Endothelial cell (in vitro differentiated cells): ENCODE data around the gene CNIH4. TPM values are rescaled to one million over a fixed set of nuclear protein-coding genes. Genes with fewer than 3 reads are reported as not detected.
"Not testable (repeated sequence)": the region's sequence is repeated elsewhere in the genome, so short reads cannot be mapped to it uniquely, and the experiment has no call there.

Source experiments
- DNase-seq: peaks from one replicate; pipeline ENCODE4 v3.0.0; 2021; ENCODE audit warnings: low spot score
- H3K27ac Mint-ChIP-seq: one replicate; pipeline ENCODE4 v1.8.0; 2021; ENCODE audit warnings: mixed read lengths, inconsistent platforms; ENCODE audit not compliant: unreplicated experiment
- H3K27me3 Mint-ChIP-seq: one replicate; pipeline ENCODE4 v1.8.0; 2021; ENCODE audit warnings: mild to moderate bottlenecking, moderate library complexity, mixed read lengths, inconsistent platforms; ENCODE audit not compliant: unreplicated experiment
- H3K36me3 Mint-ChIP-seq: one replicate; pipeline ENCODE4 v1.8.0; 2021; ENCODE audit warnings: mild to moderate bottlenecking, low read depth, mixed read lengths, inconsistent platforms; ENCODE audit not compliant: unreplicated experiment
- H3K4me1 Mint-ChIP-seq: one replicate; pipeline ENCODE4 v1.8.0; 2021; ENCODE audit warnings: mild to moderate bottlenecking, mixed read lengths, inconsistent platforms; ENCODE audit not compliant: unreplicated experiment
- H3K4me3 Mint-ChIP-seq: one replicate; pipeline ENCODE4 v1.8.0; 2021; ENCODE audit warnings: mild to moderate bottlenecking, mixed read lengths, inconsistent platforms; ENCODE audit not compliant: unreplicated experiment
- H3K9me3 Mint-ChIP-seq: one replicate; pipeline ENCODE4 v1.8.0; 2021; ENCODE audit warnings: mixed read lengths, inconsistent platforms; ENCODE audit not compliant: unreplicated experiment
- total RNA-seq: library from RNA; stranded (reverse); fragmentation: NEBNext Ultra II Directional; extraction: Animal tissue kit (Norgen Biotek cat#: 25700); gene quantifications from one replicate; pipeline ENCODE4 v1.2.1, GENCODE V29; 2021; ENCODE audit not compliant: unreplicated experiment
- TF ChIP-seq, protein P1 (sequence below): fragments of 200-600 bp; sonication (generic); IDR thresholded peaks from one replicate; pipeline ENCODE4 v1.5.0; 2021; ENCODE audit warnings: antibody characterized with exemption; ENCODE audit not compliant: unreplicated experiment

The CNIH4 gene
- total RNA-seq, 1 donor from 2014 or later: 59.9 TPM

DNA sequence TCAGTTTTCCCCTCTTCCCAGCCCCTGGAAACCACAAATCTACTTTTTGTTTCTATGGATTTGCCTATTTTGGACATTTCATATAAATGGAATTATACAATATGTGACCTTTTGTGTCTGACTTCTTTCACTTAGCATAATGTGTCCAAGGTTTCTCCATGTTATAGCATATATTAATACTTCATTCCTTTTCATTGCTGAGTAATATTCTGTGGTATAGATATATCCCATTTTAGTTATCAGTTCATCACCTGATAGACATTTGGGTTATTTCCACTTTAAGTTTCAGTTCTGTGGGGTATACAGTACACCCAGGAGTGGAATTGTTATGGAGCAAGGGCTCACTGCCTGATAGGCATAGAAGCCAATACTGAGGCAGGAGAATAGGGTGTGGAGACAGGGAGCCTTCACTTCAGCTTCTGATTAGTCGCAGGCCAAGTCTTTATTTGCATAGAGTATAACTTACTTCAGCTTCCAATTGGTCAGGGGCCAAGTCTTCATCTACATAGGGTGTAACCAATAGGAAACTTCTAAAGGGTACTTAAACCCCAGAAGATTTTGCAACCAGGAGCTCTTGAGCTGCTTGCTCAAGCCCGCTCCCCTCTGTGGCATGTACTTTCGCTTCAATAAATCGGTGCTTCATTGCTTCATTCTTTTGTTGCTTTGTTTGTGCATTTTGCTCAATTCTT is 18.4 kb upstream of the CNIH4 start:
- no peak for DNase-seq
- H3K4me3 Mint-ChIP-seq: no peak overlapping the region
- TF ChIP-seq, protein P1, sequence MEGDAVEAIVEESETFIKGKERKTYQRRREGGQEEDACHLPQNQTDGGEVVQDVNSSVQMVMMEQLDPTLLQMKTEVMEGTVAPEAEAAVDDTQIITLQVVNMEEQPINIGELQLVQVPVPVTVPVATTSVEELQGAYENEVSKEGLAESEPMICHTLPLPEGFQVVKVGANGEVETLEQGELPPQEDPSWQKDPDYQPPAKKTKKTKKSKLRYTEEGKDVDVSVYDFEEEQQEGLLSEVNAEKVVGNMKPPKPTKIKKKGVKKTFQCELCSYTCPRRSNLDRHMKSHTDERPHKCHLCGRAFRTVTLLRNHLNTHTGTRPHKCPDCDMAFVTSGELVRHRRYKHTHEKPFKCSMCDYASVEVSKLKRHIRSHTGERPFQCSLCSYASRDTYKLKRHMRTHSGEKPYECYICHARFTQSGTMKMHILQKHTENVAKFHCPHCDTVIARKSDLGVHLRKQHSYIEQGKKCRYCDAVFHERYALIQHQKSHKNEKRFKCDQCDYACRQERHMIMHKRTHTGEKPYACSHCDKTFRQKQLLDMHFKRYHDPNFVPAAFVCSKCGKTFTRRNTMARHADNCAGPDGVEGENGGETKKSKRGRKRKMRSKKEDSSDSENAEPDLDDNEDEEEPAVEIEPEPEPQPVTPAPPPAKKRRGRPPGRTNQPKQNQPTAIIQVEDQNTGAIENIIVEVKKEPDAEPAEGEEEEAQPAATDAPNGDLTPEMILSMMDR: no peak
- H3K36me3 Mint-ChIP-seq: peaks cover 5% of the 10 kb centered on the region
- H3K4me1 Mint-ChIP-seq: peaks cover 2% of the 10 kb centered on the region
- H3K27ac Mint-ChIP-seq: no peak overlapping the region
- peaks cover 2% of the 10 kb centered on the region for H3K27me3 Mint-ChIP-seq
- H3K9me3 Mint-ChIP-seq: no peaks in the 10 kb centered on the region

DNA sequence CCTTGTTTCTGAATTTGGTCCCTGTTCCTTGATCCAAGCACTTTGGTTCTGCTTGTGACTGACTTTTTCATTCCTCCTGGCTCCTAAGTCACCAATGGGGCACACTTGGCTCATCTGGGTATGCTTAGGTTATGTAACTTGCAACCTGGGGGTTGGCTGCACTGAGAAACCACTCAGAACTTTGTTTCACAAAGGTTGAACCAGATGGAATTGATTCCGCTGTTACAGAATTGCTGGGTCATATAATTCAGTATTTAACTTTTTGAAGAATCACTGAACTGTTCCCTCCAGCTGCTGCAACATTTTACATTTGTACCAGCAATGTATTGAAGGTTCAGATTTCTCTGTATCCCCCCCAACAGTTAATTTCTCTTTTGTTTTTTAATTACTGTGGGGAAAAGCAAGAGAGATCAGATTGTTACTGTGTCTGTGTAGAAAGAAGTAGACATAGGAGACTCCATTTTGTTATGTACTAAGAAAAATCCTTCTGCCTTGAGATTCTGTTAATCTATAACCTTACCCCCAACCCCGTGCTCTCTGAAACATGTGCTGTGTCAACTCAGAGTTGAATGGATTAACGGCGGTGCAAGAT is 17.1 kb upstream of the CNIH4 start:
- H3K4me3 Mint-ChIP-seq: no peak overlapping the region
- H3K4me1 Mint-ChIP-seq: peaks cover 2% of the 10 kb centered on the region
- H3K36me3 Mint-ChIP-seq: peaks cover 5% of the 10 kb centered on the region
- no peaks in the 10 kb centered on the region for H3K9me3 Mint-ChIP-seq
- DNase-seq: no peak
- H3K27me3 Mint-ChIP-seq: peaks cover 2% of the 10 kb centered on the region
- TF ChIP-seq, protein P1: no peak
- no peak overlapping the region for H3K27ac Mint-ChIP-seq

DNA sequence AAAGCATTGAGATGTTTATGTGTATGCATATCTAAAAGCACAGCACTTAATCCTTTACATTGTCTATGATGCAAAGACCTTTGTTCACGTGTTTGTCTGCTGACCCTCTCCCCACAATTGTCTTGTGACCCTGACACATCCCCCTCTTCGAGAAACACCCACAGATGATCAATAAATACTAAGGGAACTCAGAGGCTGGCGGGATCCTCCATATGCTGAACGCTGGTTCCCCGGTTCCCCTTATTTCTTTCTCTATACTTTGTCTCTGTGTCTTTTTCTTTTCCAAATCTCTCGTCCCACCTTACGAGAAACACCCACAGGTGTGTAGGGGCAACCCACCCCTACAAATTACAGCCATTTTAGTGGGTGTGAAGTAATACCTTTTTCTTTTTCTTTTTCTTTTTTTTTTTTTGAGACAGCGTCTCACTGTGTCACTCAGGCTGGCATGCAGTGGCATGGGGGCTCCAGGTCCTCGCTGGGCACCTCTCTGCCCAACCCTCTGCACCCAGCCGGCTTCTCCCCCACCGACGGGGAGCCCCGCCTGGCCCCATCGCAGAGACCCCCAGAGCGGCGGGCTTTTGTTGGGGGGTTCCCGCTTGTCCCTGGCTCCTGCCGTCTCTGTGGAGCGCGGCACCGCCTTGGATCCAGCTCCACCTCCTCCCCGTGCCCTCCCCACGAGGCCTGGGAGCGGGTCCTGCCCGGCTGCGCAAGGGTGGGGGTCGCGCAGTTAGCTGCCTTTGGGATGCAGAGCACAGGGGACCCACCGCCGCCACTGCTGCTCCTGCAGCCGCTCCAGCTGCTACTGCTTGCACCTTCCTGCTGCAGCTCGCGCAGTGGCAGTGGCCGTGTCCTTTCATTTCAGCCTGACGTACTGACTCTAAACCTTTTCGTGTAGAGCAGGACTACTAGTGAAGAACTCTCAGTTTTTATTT is 16.0 kb upstream of the CNIH4 start:
- H3K4me3 Mint-ChIP-seq, H3K36me3 Mint-ChIP-seq, H3K27ac Mint-ChIP-seq, H3K9me3 Mint-ChIP-seq, H3K27me3 Mint-ChIP-seq, H3K4me1 Mint-ChIP-seq: not testable (repeated sequence)
- peak; percentile 21 for DNase-seq

DNA sequence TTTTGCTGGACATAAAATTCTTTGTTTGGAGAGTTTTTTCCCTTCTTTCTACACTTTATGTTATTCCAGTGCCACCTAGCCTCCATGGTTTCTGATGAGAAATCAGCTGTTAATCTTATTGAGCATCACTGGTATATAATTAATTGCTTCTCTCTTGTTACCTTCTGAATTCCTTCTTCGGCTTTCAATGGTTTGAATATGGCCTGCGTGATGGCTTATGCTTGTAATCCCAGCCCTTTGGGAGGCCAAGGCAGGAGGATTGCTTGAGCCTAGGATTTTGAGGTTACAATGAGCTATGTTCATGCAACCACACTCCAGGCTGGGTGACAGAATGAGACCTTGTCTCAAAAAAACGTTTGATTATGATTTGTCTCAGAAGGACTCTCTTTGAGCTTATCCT is 13.0 kb upstream of the CNIH4 start:
- H3K4me1 Mint-ChIP-seq: peaks cover 2% of the 10 kb centered on the region
- TF ChIP-seq, protein P1: no peak
- H3K36me3 Mint-ChIP-seq: peaks cover 5% of the 10 kb centered on the region
- H3K27me3 Mint-ChIP-seq: peaks cover 2% of the 10 kb centered on the region
- no peak overlapping the region for H3K27ac Mint-ChIP-seq
- H3K4me3 Mint-ChIP-seq: no peak overlapping the region
- H3K9me3 Mint-ChIP-seq: no peaks in the 10 kb centered on the region
- no peak for DNase-seq

DNA sequence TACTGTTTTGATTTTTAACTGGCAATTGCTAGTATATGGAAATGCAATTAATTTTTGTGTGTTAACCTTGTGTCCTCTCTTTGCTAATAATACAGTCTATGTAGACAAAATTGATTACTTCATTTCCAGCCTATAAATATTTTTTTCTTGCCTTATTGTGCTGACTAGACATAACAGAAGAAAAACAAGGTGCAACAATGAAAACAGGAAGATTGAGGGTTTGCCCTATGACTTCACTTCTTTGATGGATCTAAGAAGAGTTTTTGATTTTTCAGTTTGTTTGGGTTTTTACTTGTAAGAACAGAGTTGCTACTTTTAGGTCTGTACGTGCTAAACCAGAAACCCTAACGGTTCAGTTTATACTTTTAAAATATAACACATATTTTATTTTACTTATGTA is 8.5 kb upstream of the CNIH4 start:
- DNase-seq: no peak
- peaks cover 3% of the 10 kb centered on the region for H3K36me3 Mint-ChIP-seq
- H3K27ac Mint-ChIP-seq: no peak overlapping the region
- H3K27me3 Mint-ChIP-seq: no peaks in the 10 kb centered on the region
- no peak overlapping the region for H3K4me3 Mint-ChIP-seq
- no peaks in the 10 kb centered on the region for H3K4me1 Mint-ChIP-seq
- TF ChIP-seq, protein P1: no peak
- H3K9me3 Mint-ChIP-seq: no peaks in the 10 kb centered on the region

DNA sequence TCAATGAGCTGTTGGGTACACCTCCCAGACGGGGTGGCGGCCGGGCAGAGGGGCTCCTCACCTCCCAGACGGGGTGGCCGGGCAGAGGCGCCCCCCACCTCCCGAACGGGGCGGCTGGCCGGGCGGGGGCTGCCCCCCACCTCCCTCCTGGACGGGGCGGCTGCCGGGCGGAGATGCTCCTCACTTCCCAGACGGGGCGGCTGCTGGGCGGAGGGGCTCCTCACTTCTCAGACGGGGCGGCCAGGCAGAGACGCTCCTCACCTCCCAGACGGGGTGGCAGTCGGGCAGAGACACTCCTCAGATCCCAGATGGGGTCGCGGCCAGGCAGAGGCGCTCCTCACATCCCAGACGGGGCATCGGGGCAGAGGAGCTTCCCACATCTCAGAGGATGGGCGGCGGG is 7.0 kb upstream of the CNIH4 start:
- not testable (repeated sequence) for H3K27ac Mint-ChIP-seq, H3K36me3 Mint-ChIP-seq, H3K27me3 Mint-ChIP-seq, H3K4me3 Mint-ChIP-seq, H3K4me1 Mint-ChIP-seq, DNase-seq, H3K9me3 Mint-ChIP-seq

DNA sequence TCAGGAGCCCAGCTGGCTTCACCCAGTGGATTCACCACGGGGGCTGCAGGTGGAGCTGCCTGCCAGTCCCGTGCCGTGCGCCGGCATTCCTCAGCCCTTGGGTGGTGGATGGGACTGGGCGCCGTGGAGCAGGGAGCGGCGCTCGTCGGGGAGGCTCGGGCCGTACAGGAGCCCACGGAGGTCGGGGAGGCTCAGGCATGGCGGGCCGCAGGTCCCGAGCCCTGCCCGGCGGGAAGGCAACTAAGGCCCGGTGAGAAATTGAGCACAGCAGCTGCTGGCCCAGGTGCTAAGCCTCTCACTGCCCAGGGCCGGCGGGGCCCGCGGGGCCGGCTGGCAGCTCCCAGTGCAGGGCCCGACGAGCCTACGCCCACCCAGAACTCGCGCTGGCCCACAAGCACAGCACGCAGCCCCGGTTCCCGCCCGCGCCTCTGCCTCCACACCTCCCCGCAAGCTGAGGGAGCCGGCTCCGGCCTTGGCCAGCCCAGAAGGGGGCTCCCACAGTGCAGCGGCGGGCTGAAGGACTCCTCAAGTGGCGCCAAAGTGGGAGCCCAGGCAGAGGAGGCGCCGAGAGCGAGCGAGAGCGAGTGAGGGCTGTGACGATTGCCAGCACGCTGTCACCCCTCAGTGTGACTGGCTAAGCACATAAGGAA is 4.1 kb upstream of the CNIH4 start:
- not testable (repeated sequence) for DNase-seq, H3K9me3 Mint-ChIP-seq, H3K4me1 Mint-ChIP-seq, H3K27ac Mint-ChIP-seq, H3K4me3 Mint-ChIP-seq, H3K27me3 Mint-ChIP-seq, H3K36me3 Mint-ChIP-seq
